ENCODE results near the gene ENTREP1.

DNA sequence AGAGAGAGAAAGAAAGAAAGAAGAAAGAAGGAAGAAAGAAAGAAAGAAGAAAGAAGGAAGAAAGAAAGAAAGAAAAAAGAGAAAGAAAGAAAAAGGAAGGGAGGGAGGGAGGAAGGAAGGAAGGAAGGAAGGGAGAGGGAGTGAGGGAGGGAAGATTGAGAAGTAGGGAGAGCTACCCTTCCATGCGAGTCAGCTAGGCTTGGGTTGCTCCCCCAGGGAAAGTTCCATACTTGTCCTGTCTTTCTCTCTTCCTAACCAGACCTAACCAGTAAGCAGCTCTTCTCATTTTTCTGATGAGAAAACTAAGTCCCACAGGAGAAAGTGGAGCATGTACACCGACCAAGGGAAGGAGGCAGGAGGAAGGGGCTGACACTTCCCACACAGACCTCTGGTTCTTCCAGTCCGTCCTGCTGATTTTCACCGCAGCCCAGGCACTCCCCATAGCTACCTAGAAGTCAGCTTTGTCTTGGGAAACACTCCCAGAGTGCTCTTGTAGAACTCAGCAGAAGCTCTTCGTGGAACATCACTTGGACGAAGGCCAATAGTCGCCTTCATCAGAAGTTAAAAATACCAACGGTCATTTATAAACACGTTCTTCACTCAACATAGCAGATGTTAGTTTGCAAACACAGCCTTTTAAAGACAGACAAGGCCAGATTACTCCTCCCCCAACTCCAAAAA is 29.0 kb upstream of the ENTREP1 start:
- TF ChIP-seq, protein P1, sequence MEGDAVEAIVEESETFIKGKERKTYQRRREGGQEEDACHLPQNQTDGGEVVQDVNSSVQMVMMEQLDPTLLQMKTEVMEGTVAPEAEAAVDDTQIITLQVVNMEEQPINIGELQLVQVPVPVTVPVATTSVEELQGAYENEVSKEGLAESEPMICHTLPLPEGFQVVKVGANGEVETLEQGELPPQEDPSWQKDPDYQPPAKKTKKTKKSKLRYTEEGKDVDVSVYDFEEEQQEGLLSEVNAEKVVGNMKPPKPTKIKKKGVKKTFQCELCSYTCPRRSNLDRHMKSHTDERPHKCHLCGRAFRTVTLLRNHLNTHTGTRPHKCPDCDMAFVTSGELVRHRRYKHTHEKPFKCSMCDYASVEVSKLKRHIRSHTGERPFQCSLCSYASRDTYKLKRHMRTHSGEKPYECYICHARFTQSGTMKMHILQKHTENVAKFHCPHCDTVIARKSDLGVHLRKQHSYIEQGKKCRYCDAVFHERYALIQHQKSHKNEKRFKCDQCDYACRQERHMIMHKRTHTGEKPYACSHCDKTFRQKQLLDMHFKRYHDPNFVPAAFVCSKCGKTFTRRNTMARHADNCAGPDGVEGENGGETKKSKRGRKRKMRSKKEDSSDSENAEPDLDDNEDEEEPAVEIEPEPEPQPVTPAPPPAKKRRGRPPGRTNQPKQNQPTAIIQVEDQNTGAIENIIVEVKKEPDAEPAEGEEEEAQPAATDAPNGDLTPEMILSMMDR (IDR thresholded peaks at IDR 0.05) = no peak
- no peak for TF ChIP-seq POLR2A (IDR thresholded peaks at IDR 0.05)
